Measurements from ENCODE around the gene ANTXRL. TPM values are rescaled to one million over a fixed set of nuclear protein-coding genes. Genes with fewer than 3 reads are reported as not detected.

The ANTXRL gene
- total and polyA plus RNA-seq, 2 of the 8 experiments (the other 6 are each of a cell fraction or from before 2014, with no cell fraction given), result not detected

- no peak for TF ChIP-seq NRF1 (IDR thresholded peaks at IDR 0.05; ENCODE audit: low read depth, low read length)
- TF ChIP-seq GTF2F1 (IDR thresholded peaks at IDR 0.05; ENCODE audit: borderline replicate concordance, low read depth, low read length), result no peak
- TF ChIP-seq GABPA (IDR thresholded peaks at IDR 0.05; ENCODE audit: borderline replicate concordance, insufficient read depth, low read length), result no peak
- TF ChIP-seq SP2 (IDR thresholded peaks at IDR 0.05; ENCODE audit: low read length), result no peak
- TF ChIP-seq CTBP2 (IDR thresholded peaks at IDR 0.05; ENCODE audit: borderline replicate concordance, insufficient read depth, insufficient read length, low read length), result no peak
- no peak for TF ChIP-seq CBX5 (IDR thresholded peaks at IDR 0.05; ENCODE audit: low read depth, low read length)
- peak; percentile 5; the same call in 1 of the 2 replicates for TF ChIP-seq MAX (IDR thresholded peaks at IDR 0.05)
- peak; percentile 100 for TF ChIP-seq KDM4A (IDR thresholded peaks at IDR 0.05; ENCODE audit: low read depth, low read length, severe bottlenecking)
- no peak for TF ChIP-seq BRCA1 (IDR thresholded peaks at IDR 0.05; ENCODE audit: low read depth, low read length)
- no peak for TF ChIP-seq CREB1 (IDR thresholded peaks at IDR 0.05)
- TF ChIP-seq KDM1A (IDR thresholded peaks at IDR 0.05; ENCODE audit: borderline replicate concordance, low read length), result no peak
- no peak for TF ChIP-seq ZNF274 (IDR thresholded peaks at IDR 0.05; ENCODE audit: borderline replicate concordance, extremely low read depth, low read length)
- TF ChIP-seq TCF12 (IDR thresholded peaks at IDR 0.05; ENCODE audit: low read depth, low read length), result no peak
- TF ChIP-seq POLR2A (IDR thresholded peaks at IDR 0.05; ENCODE audit: control extremely low read depth in 1 of 2, low read depth in 2 of 2, low read length in 2 of 2), result peak in 1 of 2 experiments; percentile 47; a peak in 1 of 3 replicates
Observed at GRCh38 chr10:46284286-46285229, 2.2 kb upstream of the ANTXRL start (continued).

Measured in H1 (cell line).